ENCODE results near the gene FEZF2. TPM values are rescaled to one million over a fixed set of nuclear protein-coding genes. Genes with fewer than 3 reads are reported as not detected.

Gene FEZF2
- total RNA-seq, 3 donors from 2014 or later (not counting 1 experiment from before 2014, with no cell fraction given), result not detected

GRCh38 chr3:62414786-62415185, 41.4 kb upstream of the FEZF2 start:
- Histone ChIP-seq H3K27me3 (ENCODE audit: control insufficient read depth, insufficient read depth, low read length) (no peaks in the 10 kb centered on the region), H3K27ac (ENCODE audit: low read length) (no peak overlapping the region), H3K4me3 (ENCODE audit: low read length) (no peak overlapping the region), H3K36me3 (ENCODE audit: control insufficient read depth, insufficient read depth, low read length) (no peaks in the 10 kb centered on the region), H3K9me3 (ENCODE audit: control insufficient read depth, insufficient read depth, low read length) (no peaks in the 10 kb centered on the region), H3K4me1 (ENCODE audit: control insufficient read depth, insufficient read depth, low read length) (no peaks in the 10 kb centered on the region)
- H3K27ac Mint-ChIP-seq, result no peak overlapping the region
- no peaks in the 10 kb centered on the region for H3K27me3 Mint-ChIP-seq (ENCODE audit: low read depth in 2 of 2)
- no peak overlapping the region for H3K4me3 Mint-ChIP-seq
- TF ChIP-seq CTCF (IDR thresholded peaks at IDR 0.05), result no peak
- no peaks in the 10 kb centered on the region for H3K36me3 Mint-ChIP-seq
- intact Hi-C loops (cut with micrococcal nuclease), result no loop called here
- DNase-seq (no peak), ATAC-seq (no peak)
- 84% methylated on average over 11 of the region's 11 CpGs for WGBS (ENCODE audit: insufficient coverage)
- peaks cover 0 to 8% of the 10 kb centered on the region in 2 donors for H3K9me3 Mint-ChIP-seq
- H3K4me1 Mint-ChIP-seq, result no peaks in the 10 kb centered on the region

GRCh38 chr3:62413687-62414086, 40.3 kb upstream of the FEZF2 start:
- H3K4me1 ChIP-seq (ENCODE audit: control insufficient read depth, insufficient read depth, low read length), result no peaks in the 10 kb centered on the region
- Mint-ChIP-seq H3K4me3 (no peak overlapping the region), H3K4me1 (no peaks in the 10 kb centered on the region), H3K27ac (no peak overlapping the region), H3K9me3 (peaks cover 0 to 7% of the 10 kb centered on the region in 2 donors), H3K36me3 (no peaks in the 10 kb centered on the region), H3K27me3 (ENCODE audit: low read depth in 2 of 2) (no peaks in the 10 kb centered on the region)
- no peaks in the 10 kb centered on the region for H3K36me3 ChIP-seq (ENCODE audit: control insufficient read depth, insufficient read depth, low read length)
- no peaks in the 10 kb centered on the region for H3K9me3 ChIP-seq (ENCODE audit: control insufficient read depth, insufficient read depth, low read length)
- no peak for ATAC-seq
- no peak for TF ChIP-seq CTCF (IDR thresholded peaks at IDR 0.05)
- no peak overlapping the region for H3K4me3 ChIP-seq (ENCODE audit: low read length)
- no peaks in the 10 kb centered on the region for H3K27me3 ChIP-seq (ENCODE audit: control insufficient read depth, insufficient read depth, low read length)
- intact Hi-C loops (cut with micrococcal nuclease), result no loop called here
- WGBS (ENCODE audit: insufficient coverage), result 81% methylated on average over 1 of the region's 2 CpGs
- DNase-seq, result no peak
- H3K27ac ChIP-seq (ENCODE audit: low read length), result no peak overlapping the region

GRCh38 chr3:62406945-62407344, 33.6 kb upstream of the FEZF2 start:
- intact Hi-C loops (cut with micrococcal nuclease), result no loop called here
- Histone ChIP-seq H3K9me3 (ENCODE audit: control insufficient read depth, insufficient read depth, low read length) (no peaks in the 10 kb centered on the region), H3K27me3 (ENCODE audit: control insufficient read depth, insufficient read depth, low read length) (no peaks in the 10 kb centered on the region), H3K27ac (ENCODE audit: low read length) (no peak overlapping the region), H3K4me3 (ENCODE audit: low read length) (no peak overlapping the region), H3K36me3 (ENCODE audit: control insufficient read depth, insufficient read depth, low read length) (no peaks in the 10 kb centered on the region), H3K4me1 (ENCODE audit: control insufficient read depth, insufficient read depth, low read length) (no peaks in the 10 kb centered on the region)
- DNase-seq, result no peak
- Mint-ChIP-seq H3K4me3 (no peak overlapping the region), H3K27me3 (ENCODE audit: low read depth in 2 of 2) (no peaks in the 10 kb centered on the region), H3K27ac (no peak overlapping the region), H3K4me1 (no peaks in the 10 kb centered on the region), H3K36me3 (no peaks in the 10 kb centered on the region), H3K9me3 (peaks cover 0 to 4% of the 10 kb centered on the region in 2 donors)
- no peak for TF ChIP-seq CTCF (IDR thresholded peaks at IDR 0.05)
- whole genome bisulfite sequencing (ENCODE audit: insufficient coverage), result 79% methylated on average over 2 of the region's 2 CpGs
- ATAC-seq, result no peak

- 84% methylated on average over 6 of the region's 6 CpGs for WGBS (ENCODE audit: insufficient coverage)
- H3K27me3 Mint-ChIP-seq (ENCODE audit: low read depth in 2 of 2), result no peaks in the 10 kb centered on the region
- H3K4me3 ChIP-seq (ENCODE audit: low read length), result no peak overlapping the region
- peaks cover 0 to 4% of the 10 kb centered on the region in 2 donors for H3K9me3 Mint-ChIP-seq
- no peak overlapping the region for H3K4me3 Mint-ChIP-seq
- H3K27ac Mint-ChIP-seq, result no peak overlapping the region
- no peaks in the 10 kb centered on the region for H3K36me3 Mint-ChIP-seq
- DNase-seq (no peak), ATAC-seq (no peak)
- H3K4me1 Mint-ChIP-seq, result no peaks in the 10 kb centered on the region
- no peak for TF ChIP-seq CTCF (IDR thresholded peaks at IDR 0.05)
- no peaks in the 10 kb centered on the region for H3K4me1 ChIP-seq (ENCODE audit: control insufficient read depth, insufficient read depth, low read length)
- H3K9me3 ChIP-seq (ENCODE audit: control insufficient read depth, insufficient read depth, low read length), result no peaks in the 10 kb centered on the region
- intact Hi-C loops (cut with micrococcal nuclease), result no loop called here
- H3K27ac ChIP-seq (ENCODE audit: low read length), result no peak overlapping the region
- no peaks in the 10 kb centered on the region for H3K36me3 ChIP-seq (ENCODE audit: control insufficient read depth, insufficient read depth, low read length)
- no peaks in the 10 kb centered on the region for H3K27me3 ChIP-seq (ENCODE audit: control insufficient read depth, insufficient read depth, low read length)
Observed at GRCh38 chr3:62405566-62405965, 32.2 kb upstream of the FEZF2 start.

All from natural killer cell (primary cell).